SK-N-SH treated with all-trans-retinoic acid at 6 μM for 48 hours (cell line): ENCODE data around the gene MCRS1.

Experiments
- CSDC2 ChIP-seq: fragments of 250-450 bp; sonication (Bioruptor Pico); IDR thresholded peaks from 2 replicates; pipeline ENCODE4 v1.5.0; 2020; ENCODE audit warnings: mild to moderate bottlenecking, moderate library complexity
- ISL1 ChIP-seq: fragments of 250-450 bp; sonication (Bioruptor Pico); IDR thresholded peaks from 2 replicates; pipeline ENCODE4 v2.1.2; 2022; ENCODE audit warnings: mild to moderate bottlenecking, moderate library complexity
- PATZ1 ChIP-seq: fragments of 250-450 bp; sonication (Bioruptor Pico); IDR thresholded peaks from 2 replicates; pipeline ENCODE4 v1.8.0; 2020; ENCODE audit warnings: mild to moderate bottlenecking, moderate library complexity, borderline replicate concordance
- PPARA ChIP-seq: fragments of 250-450 bp; sonication (Bioruptor Pico); IDR thresholded peaks from 2 replicates; pipeline ENCODE4 v1.5.0; 2020; ENCODE audit warnings: mild to moderate bottlenecking, borderline replicate concordance

GRCh38 chr12:49609875-49610154, 41.9 kb upstream of the MCRS1 start:
- no peak for TF ChIP-seq PPARA (CRISPR knock-in tag)
- no peak for TF ChIP-seq ISL1
- no peak for TF ChIP-seq CSDC2 (CRISPR knock-in tag)
- no peak for TF ChIP-seq PATZ1 (CRISPR knock-in tag)
